SH-SY5Y (cell line): ENCODE data around the gene MRS2.

Experiments
- GATA2 ChIP-seq: IDR thresholded peaks from 2 replicates; pipeline ENCODE4 v1.6.1; 2011; ENCODE audit warnings: mild to moderate bottlenecking, low read depth, low read length
- GATA3 ChIP-seq: IDR thresholded peaks from 2 replicates; pipeline ENCODE4 v1.6.1; 2011; ENCODE audit warnings: low read depth, mild to moderate bottlenecking, low read length, moderate library complexity

DNA sequence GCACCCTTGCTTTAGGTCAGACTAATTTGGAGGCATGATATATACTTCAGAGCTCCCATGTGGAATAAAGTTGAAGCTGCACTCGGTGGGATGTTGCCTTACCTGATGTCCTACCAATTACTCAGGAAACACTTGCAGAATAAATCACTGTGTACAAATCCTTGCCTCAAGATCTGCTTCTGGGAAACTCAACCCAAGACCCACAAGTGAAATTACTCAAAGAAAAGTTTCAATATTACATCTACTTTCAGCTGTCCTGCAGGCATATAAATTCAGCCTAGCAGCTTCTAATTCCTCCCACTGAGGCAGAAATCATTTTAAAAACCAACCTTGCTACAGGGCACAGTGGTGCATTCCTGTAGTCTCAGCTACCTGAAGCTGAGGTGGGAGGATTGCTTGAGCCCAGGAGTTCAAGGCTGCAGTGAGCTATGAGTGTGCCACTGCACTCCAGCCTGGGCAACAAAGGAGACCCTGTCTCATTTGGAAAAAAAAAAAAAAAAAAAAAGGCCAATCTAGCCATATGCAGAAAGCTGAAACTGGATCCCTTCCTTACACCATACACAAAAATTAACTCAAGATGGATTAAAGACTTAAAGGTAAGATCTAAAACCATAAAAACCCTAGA, 24.2 kb upstream of the MRS2 start:
- no peak for TF ChIP-seq GATA3
- no peak for TF ChIP-seq GATA2
